GM19025 (cell line): ENCODE measurements around the gene ARHGAP18.
"Not testable (repeated sequence)": the region's sequence is repeated elsewhere in the genome, so short reads cannot be mapped to it uniquely, and the experiment has no call there.

Experiments used
- ATAC-seq: cut with Tn5 transposase; IDR thresholded peaks from one replicate; pipeline ENCODE4 v1.9.1; 2021; ENCODE audit warnings: mild to moderate bottlenecking, low read depth, moderate library complexity; ENCODE audit not compliant: unreplicated experiment

The ARHGAP18 gene

DNA sequence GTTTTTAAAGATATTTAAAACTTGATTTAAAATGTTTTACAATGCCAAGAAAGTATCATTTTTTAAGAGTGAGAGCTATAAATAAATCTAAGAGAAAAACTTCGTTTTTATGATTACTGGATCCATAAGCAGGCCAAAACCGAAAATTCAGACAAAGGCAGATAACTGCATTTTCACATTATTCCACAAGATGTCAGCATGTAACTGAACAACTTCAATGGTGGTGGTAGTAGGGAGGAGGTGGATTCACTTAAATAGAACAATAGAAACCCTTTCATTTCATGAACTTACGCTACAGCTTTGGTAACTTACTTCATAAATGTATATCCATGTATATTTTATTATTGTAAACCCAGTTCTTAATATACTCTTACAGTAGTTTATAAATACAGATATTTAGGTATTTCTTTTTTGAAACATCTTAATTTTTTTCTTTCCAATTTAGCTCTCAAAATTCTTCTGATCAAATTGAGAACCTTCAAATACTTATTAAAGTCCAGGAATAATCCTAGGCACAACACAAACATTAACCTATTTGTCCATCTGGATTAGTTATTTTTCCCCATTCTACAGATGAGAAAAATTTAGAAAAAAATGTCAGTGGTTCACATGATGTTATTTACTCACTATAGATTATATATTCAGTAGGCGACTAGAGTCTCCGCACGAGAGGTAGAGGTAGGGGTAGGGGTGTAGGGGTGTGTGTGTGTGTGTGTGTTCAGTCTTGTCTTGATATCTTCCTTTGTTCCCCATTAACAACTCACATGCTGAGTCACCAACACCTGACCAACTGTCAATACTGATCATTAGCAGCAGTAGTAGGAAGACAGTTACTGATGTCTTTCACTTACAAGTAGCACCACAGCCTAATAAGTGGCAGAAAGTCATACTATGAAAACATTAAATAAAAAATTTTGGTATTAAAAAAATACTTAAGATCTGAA lies 111.5 kb downstream of the ARHGAP18 start:
- ATAC-seq = no peak

DNA sequence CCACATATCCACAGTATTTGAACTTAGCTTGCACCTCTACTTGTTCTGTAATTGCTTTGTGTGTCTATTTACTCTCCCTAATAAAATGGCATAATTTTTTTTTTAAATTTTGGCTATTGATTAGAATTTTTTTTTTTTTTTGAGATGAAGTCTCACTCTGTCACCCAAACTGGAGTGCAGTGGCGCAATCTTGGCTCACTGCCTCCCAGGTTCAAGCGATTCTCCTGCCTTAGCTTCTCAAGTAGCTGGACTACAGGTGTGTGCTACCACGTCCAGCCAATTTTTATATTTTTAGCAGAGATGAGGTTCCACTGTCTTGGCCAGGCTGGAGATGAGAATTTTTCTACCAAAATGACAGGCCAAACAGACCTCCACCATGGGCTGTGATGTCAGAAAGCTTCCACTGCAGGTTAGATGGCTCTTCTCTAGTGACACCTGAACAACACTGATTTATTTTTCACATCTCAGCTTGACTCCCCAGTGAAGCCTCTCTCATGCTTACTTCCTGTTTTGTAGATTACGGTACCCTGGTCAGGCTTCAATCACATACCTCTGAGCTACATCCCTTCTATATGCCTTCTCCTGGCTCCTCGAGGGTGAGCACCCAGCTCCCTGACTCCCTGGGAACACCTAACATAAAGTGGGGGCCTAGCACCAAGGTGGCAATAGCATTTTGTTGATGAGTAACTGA lies 112.8 kb downstream of the ARHGAP18 start:
- no peak for ATAC-seq

DNA sequence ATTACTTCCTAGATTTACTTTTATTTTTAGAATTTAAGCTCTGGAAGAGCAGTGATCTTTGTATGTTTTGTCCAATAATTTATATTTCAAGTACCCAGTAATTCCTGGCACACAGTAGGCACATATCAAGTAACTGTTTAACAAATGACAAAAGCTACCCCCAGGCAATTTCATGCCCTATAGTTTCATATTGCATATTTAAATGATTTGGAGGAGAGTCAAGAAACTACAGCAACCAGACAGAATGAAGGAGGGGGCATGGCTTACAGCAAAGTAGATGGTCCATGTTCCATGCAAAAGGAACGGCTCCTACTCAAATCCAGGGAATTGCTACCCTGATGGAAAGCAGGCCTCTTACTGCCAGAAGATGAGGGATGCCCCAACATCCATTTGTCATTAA lies 113.5 kb downstream of the ARHGAP18 start:
- ATAC-seq = no peak

- ATAC-seq = no peak
Observed at GRCh38 chr6:129593233-129593564, 116.8 kb downstream of the ARHGAP18 start.

DNA sequence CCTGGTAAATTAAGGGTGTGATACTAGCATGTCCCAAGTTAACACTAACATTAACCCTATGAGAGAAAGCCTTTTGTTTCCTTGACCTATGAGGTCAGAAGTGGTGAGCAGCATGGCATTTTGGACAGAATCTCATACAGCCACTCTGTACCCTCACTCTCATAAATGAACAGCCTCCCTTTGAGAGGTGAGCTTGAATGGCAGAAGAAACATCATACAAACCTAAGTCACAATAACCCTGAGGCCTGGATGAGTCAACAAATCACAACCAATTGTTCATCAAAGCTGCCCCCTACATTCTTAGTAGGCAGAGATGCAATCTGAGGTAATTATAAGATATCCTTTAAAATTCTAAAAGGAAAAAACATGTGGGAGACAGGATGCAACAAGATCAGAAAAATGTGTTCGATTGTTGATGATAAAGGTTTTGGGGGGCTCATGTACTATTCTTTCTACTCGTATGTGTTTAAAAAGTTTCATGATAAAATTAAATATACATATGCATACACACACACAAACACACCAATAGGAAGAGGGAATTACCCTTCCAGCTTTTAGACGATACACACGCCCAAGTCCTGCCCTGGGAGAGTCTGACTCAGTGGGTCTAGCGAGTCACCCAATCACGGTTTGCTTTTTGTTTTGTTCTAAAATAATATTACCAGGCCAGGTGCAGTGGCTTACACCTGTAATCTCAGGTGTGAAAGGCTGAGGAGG lies 117.3 kb downstream of the ARHGAP18 start:
- ATAC-seq = no peak

DNA sequence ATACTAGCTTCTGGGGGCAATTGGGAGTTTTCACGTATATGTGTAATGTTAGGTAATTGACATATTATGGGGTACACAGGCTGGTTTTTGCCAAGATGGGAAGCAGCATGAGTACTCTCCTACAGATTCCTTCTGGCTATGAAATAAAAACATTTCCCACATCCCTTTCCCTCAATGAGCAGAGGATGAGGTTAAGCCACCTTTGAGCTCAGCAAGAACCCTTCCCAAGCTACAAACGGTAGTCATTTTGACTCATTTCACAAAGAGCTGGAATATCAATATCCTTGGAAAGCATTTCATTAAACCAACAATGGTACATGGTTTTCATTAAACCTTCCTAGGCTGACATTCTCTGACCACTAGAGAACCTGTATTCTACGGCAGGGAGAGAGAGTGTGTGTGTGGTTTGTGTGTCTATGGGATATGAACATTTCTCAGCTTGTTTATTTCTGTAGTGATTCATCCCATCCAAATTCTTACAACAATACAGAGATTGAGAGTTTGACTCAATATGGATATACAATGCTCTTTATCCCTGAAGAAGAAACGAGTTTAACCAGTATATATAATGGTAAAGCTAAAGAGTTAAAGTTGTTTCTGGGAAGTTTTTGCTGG lies 119.5 kb downstream of the ARHGAP18 start:
- ATAC-seq = no peak

GRCh38 chr6:129586815-129587214 lies 123.2 kb downstream of the ARHGAP18 start:
- ATAC-seq = no peak

DNA sequence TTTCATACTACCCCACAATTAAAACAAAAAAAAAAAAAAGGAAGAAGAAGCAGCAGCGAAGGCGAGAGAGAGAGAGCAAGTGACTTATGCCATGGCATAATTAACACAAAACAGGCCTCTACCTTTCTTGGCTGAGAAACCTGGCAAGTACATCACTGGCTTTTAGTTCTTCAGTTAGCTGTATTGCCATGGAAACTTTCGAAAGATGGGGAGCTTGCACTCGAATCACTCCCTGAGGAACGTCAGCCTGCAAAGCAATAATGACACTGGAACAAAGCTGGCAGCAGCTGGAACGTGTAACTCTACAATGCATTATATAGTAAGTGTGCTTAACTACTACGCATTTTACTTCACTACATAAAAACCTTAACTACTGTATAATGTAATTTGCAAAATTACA lies 126.1 kb downstream of the ARHGAP18 start:
- no peak for ATAC-seq

GRCh38 chr6:129578315-129578714 lies 131.7 kb downstream of the ARHGAP18 start:
- ATAC-seq = no peak

DNA sequence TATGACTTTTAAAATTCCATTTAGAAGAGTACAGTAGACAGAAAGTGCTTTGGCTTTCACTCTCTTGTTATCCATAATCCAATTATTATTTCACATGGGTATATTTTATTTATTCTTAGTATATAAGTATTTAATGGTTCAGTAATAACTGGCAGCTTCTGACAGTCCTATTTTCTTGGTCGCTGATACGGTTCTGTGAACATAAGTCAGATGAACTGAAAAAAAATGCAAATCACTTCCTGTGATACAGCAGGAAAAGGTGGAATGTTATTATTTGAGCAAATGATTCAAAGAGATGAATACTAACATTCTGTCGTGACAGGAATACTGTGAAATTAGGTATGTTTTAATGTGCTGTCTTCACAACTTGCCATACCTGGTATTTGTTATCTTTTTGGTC lies 132.3 kb downstream of the ARHGAP18 start:
- no peak for ATAC-seq

- no peak for ATAC-seq
Observed at GRCh38 chr6:129576456-129576855, 133.5 kb downstream of the ARHGAP18 start.

- ATAC-seq = no peak
Observed at GRCh38 chr6:129575378-129576118, 134.4 kb downstream of the ARHGAP18 start.

DNA sequence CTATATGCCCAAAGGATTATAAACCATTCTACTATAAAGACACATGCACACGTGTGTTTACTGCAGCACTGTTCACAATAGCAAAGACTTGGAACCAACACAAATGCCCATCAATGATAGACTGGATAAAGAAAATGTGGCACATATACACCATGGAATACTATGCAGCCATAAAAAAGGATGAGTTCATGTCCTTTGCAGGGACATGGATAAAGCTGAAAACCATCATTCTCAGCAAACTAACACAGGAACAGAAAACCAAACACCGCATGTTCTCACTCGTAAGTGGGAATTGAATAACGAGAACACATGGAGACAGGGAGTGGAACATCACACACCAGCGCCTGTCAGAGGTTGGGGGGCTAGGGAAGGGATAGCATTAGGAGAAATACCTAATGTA lies 135.4 kb downstream of the ARHGAP18 start:
- not testable (repeated sequence) for ATAC-seq

- ATAC-seq = not testable (repeated sequence)
Observed at GRCh38 chr6:129570929-129571328, 139.0 kb downstream of the ARHGAP18 start.

- ATAC-seq = no peak
Observed at GRCh38 chr6:129568015-129568414, 142.0 kb downstream of the ARHGAP18 start.

- ATAC-seq = no peak
Observed at GRCh38 chr6:129567374-129567773, 142.6 kb downstream of the ARHGAP18 start.

DNA sequence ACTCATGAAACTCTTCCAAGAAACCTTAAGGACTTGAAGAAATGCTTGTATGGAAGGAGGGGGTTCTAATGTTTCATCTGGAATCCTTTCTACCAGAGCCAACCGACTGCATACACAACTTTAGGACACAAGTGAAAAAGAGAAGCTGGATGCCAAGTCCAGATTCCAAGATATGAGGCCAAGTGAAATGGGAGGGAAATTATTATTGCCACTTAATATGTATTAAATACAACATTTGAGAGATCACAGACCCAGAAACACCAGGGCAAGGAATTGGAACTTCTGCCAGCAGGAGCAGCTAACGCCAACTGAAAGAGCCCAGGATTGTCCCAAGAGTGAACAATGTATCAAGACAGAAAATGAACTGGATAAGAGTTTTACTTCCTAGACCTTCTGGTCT lies 144.2 kb downstream of the ARHGAP18 start:
- ATAC-seq = no peak

DNA sequence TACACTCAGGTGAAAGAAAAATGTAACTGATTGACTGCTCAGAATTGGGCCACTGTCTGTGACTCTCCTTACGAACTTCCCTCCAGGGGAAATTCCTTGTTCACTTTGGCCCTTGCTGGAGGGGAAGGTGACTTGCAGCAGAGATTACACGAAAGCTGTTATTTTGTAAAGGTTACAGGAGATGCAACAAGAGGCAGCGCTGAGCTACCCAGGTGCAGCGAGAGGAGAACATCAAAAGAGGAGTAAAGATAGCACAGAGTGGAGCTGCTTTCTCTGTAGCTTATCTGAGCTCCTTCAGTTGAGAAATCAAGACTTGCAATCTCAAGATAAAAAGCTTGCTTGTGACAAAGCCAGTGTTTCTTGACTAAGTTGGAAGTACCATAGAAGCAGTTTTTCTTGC lies 144.6 kb downstream of the ARHGAP18 start:
- ATAC-seq = no peak

DNA sequence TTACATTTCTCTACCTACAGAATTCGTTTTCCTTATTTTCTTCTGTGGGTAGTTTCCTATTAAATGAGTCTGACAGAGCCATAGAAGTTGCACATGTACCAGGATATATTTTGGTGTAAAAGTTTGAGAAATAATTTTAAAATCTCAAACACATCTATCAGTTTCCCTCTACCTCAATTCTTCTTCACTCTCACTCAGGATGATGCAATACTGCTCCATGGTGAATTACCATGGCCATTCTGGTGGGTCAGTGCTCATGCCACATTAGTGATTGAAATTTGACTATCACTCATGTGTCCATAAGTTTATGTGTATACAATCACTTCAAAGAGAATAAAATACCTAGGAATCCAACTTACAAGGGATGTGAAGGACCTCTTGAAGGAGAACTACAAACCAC lies 151.7 kb downstream of the ARHGAP18 start:
- no peak for ATAC-seq

GRCh38 chr6:129555206-129555832 lies 154.7 kb downstream of the ARHGAP18 start:
- ATAC-seq = no peak
